Rectal smooth muscle tissue (tissue), 1 donor: Measurements from ENCODE around the gene FOXA3.

Source experiments
- H3K27ac ChIP-seq: one replicate; pipeline ENCODE4 v1.7.0; 2013; ENCODE audit warnings: low read depth, low read length, inconsistent platforms
- H3K27me3 ChIP-seq: one replicate; pipeline ENCODE4 v1.7.0; 2013; ENCODE audit warnings: low read length; ENCODE audit not compliant: control insufficient read depth, insufficient read depth
- H3K36me3 ChIP-seq: one replicate; pipeline ENCODE4 v1.7.0; 2013; ENCODE audit warnings: low read length; ENCODE audit not compliant: control insufficient read depth, insufficient read depth
- H3K4me1 ChIP-seq: one replicate; pipeline ENCODE4 v1.7.0; 2013; ENCODE audit warnings: low read length; ENCODE audit not compliant: control insufficient read depth, insufficient read depth
- H3K4me3 ChIP-seq: one replicate; pipeline ENCODE4 v1.7.0; 2013; ENCODE audit warnings: low read length
- H3K9ac ChIP-seq: one replicate; pipeline ENCODE4 v1.7.0; 2013; ENCODE audit warnings: low read length

Gene FOXA3

DNA sequence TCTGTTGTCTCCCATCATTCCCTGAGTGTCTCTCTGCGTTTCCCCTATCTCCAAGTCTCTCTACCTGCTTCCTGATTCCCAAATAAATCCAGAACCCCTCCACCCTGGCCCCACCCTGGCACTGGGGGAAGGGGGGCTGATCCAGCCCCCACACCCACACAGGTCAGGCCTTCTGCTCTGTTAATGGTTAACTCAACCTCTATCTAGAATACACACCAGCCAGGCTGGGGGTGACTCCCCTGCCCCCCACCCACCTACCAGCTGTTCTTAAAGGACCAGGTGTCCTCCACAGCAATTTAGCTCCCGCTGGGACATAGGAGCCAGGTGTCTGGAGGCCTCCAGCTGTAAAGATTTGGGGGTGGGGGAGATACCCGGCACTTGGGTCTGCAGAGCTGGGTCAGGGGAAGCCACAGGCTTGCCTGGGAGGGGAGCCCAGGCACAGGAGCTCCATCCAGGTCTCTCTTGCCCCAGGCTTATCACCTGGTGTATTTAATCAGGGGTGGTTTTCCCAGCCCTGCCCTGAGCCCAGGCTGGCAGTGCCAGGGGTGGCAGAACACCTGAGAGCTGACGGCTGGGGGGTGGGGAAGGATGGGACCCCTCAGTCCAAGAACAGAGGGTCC, 17.9 kb downstream of the FOXA3 start:
- Histone ChIP-seq H3K4me1 (peaks cover 17% of the 10 kb centered on the region), H3K27me3 (peaks cover 1% of the 10 kb centered on the region), H3K9ac (no peak overlapping the region), H3K27ac (no peak overlapping the region), H3K36me3 (peaks cover 10% of the 10 kb centered on the region), H3K4me3 (peak overlapping the region; percentile 68)

DNA sequence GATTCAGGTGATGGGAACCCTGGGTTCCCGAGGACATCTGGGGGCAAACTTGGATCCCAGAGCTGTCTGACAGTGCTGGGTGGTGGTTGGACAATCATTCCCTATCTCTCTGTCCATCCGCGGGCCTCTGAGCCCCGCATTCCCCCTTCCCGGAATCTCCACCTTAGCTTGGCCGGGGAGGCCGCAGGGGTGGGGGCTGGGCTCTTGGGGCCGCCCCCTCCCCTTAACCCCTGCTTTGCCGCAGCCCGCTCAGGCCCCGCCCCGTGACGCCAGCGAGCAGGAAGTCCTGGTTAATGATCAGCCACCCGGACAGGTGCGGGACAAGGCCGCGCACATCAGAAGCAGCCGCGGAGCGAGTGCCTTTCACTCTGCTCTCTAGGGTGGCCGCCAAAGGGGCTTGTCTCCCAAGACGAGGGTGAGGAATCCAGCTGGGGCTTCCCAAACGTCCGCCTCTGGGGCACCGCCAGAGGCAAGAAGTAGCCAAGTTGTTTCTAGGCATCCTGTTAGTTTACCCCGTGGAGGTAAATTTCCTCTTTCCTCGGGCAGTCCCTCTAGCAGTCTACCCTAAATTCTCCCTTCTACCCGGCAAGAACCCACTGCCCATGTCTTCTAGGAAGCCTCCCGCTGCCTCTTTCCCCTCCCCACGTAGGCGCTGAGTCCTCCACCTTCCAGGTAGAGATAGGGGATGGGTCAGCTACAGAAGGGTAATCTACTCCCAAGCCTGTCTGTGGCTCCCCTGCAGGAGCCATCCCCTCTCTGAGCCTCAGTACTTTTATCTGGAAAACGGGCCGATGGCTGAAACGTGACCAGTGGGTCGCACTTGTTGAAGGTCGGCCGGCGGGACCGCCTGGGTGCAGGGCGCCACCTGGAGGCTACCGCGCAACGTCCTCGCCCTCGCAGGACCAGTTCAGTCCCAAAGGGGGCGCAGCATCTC, 18.8 kb downstream of the FOXA3 start:
- H3K27me3 ChIP-seq = no peaks in the 10 kb centered on the region
- H3K27ac ChIP-seq = no peak overlapping the region
- H3K4me3 ChIP-seq = peak overlapping the region; percentile 68
- no peak overlapping the region for H3K9ac ChIP-seq
- H3K4me1 ChIP-seq = peaks cover 19% of the 10 kb centered on the region
- peaks cover 10% of the 10 kb centered on the region for H3K36me3 ChIP-seq

DNA sequence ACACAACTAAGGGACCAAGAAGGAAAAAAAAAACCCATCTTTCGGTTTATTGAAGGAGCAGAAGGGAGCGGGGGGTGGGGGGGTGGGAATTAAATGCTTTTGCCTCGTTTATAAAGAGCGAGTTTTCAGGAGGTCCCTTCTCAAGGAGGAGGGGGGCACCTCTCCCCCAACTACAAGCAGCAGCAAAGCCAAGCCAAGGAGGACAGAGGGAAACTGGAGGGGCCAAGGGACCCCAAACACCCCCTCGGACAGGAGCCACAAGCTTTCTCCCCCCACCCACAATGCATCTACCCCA, 19.4 kb downstream of the FOXA3 start:
- H3K27ac ChIP-seq = no peak overlapping the region
- H3K9ac ChIP-seq = no peak overlapping the region
- H3K36me3 ChIP-seq = peaks cover 10% of the 10 kb centered on the region
- peaks cover 19% of the 10 kb centered on the region for H3K4me1 ChIP-seq
- no peaks in the 10 kb centered on the region for H3K27me3 ChIP-seq
- H3K4me3 ChIP-seq = peak overlapping the region; percentile 29

DNA sequence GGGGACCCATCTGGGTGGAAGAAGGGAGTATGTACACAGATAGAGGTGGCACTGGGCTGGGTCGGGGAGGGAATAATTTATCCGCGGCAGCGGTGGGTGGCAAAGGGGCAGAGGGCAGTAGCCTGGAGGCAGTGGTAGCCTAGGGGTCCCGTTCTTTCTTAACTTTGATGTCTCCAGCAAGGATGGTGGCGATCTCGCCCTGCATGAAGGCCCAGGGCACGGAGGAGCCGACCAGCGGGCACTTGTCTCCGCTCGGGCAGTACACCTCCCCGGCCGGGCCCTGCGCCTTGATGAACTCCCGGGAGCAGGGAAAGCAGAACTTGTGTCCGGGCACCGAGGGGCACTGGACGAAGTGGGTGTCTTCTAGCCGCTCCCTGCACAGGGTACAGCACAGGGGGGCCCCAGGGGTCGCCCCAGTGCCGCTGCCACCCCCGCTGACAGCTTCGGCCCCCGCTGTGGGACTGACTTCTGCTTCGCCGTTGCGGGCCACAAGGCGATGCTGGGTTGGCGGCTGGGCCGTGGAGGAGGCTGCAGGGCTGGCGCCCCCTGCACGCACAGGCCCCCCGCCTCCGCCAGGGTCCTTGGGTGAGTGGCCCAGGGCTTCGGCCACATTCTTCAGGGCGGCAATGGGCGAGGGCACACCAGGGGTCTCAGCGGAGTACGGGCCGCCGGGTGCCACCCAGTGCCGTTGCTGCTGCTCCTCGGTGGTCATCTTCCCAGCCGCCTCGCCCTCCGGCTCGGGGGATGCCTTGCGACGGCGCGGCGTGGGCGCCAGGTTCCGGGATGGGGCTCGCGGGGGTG, 20.0 kb downstream of the FOXA3 start:
- Histone ChIP-seq H3K27ac (no peak overlapping the region), H3K4me1 (peaks cover 19% of the 10 kb centered on the region), H3K36me3 (peaks cover 10% of the 10 kb centered on the region), H3K4me3 (peak overlapping the region; percentile 29), H3K27me3 (no peaks in the 10 kb centered on the region), H3K9ac (no peak overlapping the region)

DNA sequence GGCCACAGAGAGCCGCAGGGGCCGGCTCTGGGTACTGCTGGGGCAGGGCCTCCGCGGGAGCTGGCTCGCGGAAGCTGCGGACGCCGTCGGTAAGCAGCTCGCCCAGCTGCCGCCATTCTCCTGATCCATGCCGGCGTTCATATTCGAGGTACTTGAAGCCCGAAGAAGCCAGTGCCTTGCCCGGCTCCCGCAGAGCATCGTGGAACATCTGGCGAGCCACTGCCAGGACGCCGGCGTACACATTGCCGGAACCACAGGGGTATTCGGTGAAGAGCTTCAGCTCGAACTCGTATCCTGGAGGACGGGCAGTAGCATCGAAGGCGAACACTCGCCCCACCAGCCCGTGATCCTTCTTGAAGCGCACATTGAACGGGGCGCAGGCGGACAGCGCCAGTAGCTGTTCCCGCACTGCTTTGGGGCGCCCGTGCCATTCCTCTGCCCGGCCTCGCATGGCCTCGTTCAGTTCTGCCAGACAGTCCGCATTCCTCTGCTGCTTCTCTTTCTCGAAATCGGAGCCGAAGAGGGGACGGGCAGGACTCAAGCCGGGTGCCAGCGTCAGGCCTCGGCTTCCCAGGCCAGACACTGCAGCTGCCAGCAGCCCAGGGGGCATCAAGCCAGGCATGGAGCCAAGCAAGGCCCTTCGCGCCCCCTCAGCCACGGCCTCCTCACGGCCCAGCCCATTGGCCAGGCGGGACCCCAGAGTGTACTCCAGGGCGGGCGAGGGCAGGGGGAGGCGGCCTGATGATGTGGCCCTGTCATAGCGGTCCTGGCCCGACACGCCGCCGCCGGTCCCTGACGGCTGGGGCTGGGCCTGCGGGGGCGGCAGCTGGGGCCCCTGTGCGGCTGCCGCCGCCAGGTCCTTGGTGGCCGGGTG, 20.8 kb downstream of the FOXA3 start:
- Histone ChIP-seq H3K4me3 (peak overlapping the region; percentile 87), H3K4me1 (peaks cover 19% of the 10 kb centered on the region), H3K27me3 (no peaks in the 10 kb centered on the region), H3K36me3 (peaks cover 10% of the 10 kb centered on the region), H3K9ac (peak overlapping the region; percentile 86), H3K27ac (peak overlapping the region; percentile 89)

DNA sequence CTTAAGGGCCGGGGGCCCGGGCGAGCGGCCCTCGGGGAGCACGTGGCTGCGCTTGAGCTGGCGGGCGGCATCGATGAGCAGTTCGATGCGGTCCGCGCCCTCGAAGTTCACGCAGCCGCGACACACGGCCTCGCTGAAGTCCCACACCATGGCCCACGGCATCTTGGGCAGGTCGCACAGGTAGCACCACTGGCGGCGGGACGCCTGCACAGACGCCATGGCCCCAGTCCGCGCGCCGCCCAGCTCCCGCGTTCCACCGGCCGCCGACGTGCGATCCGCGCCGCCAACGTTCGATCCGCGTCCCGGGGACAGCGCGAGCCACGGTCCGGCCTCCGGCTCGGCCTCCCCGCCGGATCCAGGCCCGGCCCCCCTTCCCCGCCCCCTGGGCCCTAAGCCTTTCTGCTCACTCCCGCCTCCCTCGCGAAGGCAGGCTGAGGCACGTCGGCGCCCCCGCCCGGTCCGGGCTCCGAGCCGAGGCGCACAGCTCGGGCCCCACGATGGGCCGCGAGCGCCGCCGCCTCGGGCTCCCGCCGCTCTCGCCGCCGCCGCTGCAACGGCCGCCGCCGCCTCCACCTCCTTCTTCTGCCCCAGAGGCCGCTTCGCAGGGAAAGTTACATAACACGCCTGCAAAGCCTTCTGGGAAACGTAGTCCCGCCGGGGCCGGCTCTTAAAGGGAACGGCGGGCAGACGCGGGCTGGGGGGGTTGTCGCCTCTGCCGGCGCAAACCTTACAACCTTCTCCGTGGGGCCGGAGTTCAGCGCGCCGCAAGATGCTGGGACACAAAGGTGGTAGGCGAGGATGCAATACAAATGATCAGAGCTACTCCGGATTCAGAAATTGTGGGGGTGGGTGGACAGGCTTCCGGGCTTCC, 21.7 kb downstream of the FOXA3 start, which contains the start of gene IRF2BP1:
IRF2BP1 (minus strand) TSS at position 586 of the 871 bp plus-strand sequence; CDS start at position 219, 367 bp downstream.
- Histone ChIP-seq H3K36me3 (peaks cover 10% of the 10 kb centered on the region), H3K4me1 (peaks cover 19% of the 10 kb centered on the region), H3K9ac (peak within 1 kb of the TSS; percentile 86), H3K27me3 (no peaks in the 10 kb centered on the region), H3K4me3 (peak within 1 kb of the TSS; percentile 87), H3K27ac (peak within 1 kb of the TSS; percentile 89)

DNA sequence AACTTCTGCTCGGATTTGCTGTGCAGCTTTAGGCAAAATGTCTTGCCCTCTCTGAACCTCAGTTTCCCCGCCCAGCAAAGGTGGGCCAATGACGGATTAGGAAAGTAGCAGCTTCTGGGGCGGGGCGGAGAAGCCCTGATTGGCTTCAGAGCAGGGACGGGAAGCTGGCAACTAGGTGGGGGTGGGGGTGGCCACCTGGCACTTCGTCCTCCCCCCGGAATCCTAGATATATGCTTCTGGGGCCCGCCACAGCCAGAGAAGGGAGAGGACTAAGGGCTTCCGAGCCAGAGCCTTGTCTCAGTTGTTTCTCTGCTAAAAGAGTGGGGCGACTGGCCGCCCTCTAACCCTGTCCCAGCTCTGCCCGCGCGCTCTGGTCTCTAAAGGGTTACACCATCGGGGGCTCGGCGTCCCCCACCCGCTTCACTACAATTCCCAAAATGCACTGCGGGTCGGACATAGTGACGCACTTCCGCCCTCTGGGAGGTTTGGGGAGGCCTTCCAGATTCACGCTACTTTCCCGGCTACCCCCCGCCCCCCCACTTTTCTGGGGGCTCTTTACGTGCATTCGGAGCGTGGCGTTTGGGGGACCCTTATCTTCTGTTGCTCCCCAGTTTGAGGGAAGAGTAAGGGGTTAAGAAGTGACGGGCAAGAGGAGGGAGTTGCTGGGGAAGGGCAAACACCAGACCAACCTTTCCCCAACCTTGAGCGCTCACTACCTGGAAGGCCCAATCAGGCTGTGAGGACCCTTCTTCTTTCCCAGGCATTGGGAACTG, 22.5 kb downstream of the FOXA3 start:
- peaks cover 19% of the 10 kb centered on the region for H3K4me1 ChIP-seq
- no peaks in the 10 kb centered on the region for H3K27me3 ChIP-seq
- H3K36me3 ChIP-seq = peaks cover 10% of the 10 kb centered on the region
- peak overlapping the region; percentile 80 for H3K9ac ChIP-seq
- peak overlapping the region; percentile 89 for H3K27ac ChIP-seq
- peak overlapping the region; percentile 87 for H3K4me3 ChIP-seq

DNA sequence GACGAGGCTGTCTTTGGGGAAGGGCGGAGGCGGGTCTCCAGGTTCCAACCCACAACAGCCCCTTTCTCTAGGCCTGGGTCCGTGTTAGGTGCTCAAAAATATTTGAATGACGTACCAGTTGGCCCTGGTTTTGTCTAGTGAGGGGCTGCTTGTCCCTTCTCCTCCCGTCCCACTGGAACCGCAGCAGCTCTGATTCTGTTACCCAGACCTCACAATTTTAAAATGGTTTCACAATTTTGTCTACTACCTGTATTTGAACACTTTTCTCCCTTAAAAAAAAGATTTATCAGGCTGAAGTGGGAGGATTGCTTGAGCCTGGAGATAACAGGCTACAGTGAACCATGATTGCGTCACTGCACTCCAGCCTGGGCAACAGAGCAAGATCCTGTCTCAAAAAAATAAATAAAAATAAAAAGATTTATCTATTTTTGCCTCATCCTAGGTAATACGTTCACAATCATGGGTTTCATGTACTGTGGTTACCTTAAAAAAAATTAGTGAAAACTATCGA, 23.1 kb downstream of the FOXA3 start:
- no peaks in the 10 kb centered on the region for H3K27me3 ChIP-seq
- H3K4me1 ChIP-seq = peaks cover 19% of the 10 kb centered on the region
- H3K27ac ChIP-seq = peak overlapping the region; percentile 89
- peak overlapping the region; percentile 80 for H3K9ac ChIP-seq
- H3K36me3 ChIP-seq = peaks cover 10% of the 10 kb centered on the region
- H3K4me3 ChIP-seq = peak overlapping the region; percentile 87

DNA sequence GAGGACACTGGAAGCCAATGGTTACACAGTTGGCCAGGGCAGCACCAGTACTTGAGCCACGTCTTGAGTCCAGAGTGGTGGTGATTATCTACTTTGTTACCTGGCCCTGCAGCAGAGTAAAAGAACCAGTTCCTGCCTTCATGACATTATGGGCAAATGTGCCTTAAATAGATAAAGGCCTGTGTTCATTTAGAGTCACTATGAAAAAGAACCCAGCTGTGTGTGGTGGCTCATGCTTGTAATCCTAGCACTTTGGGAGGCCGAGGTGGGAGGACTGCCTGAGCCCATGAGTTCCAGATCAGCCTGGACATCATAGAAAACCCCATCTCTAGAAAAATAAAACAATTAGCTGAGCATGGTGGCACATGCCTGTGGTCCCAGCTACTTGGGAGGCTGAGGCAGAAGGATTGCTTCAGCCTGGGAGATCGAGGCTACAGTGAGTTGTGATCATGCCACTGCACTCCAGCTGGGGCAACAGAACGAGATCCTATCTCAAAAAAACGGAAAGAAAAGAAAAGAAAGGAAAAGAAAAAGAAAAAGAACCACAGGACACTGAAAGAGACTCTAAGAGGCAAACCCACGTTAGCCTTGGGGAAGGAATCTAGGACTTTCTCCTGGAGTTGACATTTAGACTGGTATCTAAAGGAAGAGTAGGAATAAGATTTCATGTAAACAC, 25.2 kb downstream of the FOXA3 start:
- Histone ChIP-seq H3K4me1 (peaks cover 9% of the 10 kb centered on the region), H3K4me3 (no peak overlapping the region), H3K27me3 (no peaks in the 10 kb centered on the region), H3K9ac (no peak overlapping the region), H3K27ac (no peak overlapping the region), H3K36me3 (peaks cover 4% of the 10 kb centered on the region)

DNA sequence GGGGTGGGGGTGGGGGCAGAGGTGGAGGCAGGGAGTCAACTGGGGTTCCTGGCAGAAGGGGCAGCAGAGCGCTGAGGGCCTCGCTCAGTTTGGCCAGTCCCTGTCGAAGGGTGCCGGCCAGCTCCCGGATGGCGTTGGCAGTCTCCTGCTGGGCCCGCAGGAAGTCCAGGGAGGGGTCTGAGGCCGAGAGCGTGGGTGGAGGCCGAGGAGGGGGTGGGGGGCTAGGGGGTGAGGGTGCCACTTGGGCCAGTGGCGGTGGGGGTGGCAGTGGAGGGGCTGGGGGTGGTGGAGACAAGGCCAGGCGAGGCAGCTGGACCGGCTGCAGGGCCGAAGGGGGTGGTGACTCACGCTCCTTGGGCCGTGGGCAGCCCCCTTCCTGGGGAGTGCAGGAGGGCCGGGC, 26.8 kb downstream of the FOXA3 start:
- H3K27me3 ChIP-seq = no peaks in the 10 kb centered on the region

More for the DNA sequence above, 26.8 kb downstream of the FOXA3 start:
- Histone ChIP-seq H3K27ac (no peak overlapping the region), H3K36me3 (peaks cover 3% of the 10 kb centered on the region), H3K4me1 (peaks cover 4% of the 10 kb centered on the region), H3K9ac (no peak overlapping the region), H3K4me3 (no peak overlapping the region)
